22Rv1 (cell line): Measurements from ENCODE around the gene ZNF227.

ENCODE experiments used
- CTCF ChIP-seq: fragments of 450-650 bp; IDR thresholded peaks from 2 replicates; pipeline ENCODE4 v1.5.1; 2017; ENCODE audit warnings: mild to moderate bottlenecking
- ZFX ChIP-seq: fragments of 450-650 bp; IDR thresholded peaks from 2 replicates; pipeline ENCODE4 v1.6.1; 2017; ENCODE audit warnings: antibody characterized with exemption, borderline replicate concordance

DNA sequence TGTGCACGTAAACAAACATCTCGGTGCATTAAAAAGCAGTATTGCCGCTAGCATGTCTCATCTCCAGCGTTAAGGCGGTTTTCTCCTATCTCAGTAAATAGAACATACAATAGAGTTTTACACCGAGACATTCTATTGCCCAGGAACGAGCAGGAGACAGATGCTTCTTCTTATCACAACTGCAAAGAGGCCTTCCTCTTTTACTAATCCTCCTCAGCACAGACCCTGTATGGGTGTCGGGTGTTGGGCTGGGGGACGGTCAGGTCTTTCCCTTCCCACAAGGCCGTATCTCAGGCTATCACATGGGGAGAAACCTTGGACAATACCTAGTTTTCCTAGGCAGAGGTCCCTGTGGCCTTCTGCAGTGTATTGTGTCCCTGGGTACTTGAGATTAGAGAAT is 68.6 kb downstream of the ZNF227 start:
- no peak for TF ChIP-seq ZFX
- no peak for TF ChIP-seq CTCF
